DND-41 (cell line): ENCODE data around the gene INHBB.

Experiments
- EZH2 ChIP-seq: IDR thresholded peaks from 3 replicates; pipeline ENCODE4 v1.6.1; 2012; ENCODE audit warnings: borderline replicate concordance, low read depth, mild to moderate bottlenecking, moderate library complexity, low read length, inconsistent platforms; ENCODE audit not compliant: severe bottlenecking
- TF ChIP-seq, protein P1 (sequence below): IDR thresholded peaks from 2 replicates; pipeline ENCODE4 v1.5.1; 2012; ENCODE audit warnings: borderline replicate concordance, low read length, moderate library complexity, mild to moderate bottlenecking; ENCODE audit not compliant: poor library complexity, severe bottlenecking; ENCODE audit errors: extremely low read depth

DNA sequence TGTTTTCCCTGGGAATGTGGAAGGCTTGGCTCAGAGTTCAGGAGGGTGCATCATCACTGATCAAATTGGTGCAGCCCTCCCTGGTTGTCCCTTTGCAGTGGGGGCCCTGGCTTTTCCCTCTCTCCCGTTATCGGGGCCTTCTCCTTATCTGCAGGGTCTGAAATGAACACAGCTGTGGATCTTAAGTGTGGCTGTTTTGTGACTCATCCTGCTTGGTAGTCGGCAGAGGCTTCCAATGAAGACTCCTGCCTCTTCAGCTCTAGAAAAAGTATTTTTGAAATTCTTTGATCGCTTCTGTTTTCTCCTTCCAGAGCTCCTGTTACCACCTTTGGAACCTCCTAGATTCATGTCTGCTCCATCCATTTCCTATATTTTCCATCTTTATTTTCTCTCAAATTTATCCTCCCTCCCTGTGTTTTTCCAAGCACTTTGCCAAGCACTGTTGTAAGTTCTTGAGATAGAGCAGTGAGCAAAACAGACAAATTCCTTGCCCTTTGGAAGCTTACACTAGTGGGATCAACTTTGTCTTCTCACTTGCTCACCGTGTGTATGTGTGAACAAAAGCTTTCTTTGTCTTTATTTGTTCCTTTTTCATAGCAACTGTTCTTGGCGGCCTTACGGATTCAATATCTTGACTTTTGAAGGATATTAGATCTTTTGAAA is 47.6 kb upstream of the INHBB start:
- TF ChIP-seq, protein P1, sequence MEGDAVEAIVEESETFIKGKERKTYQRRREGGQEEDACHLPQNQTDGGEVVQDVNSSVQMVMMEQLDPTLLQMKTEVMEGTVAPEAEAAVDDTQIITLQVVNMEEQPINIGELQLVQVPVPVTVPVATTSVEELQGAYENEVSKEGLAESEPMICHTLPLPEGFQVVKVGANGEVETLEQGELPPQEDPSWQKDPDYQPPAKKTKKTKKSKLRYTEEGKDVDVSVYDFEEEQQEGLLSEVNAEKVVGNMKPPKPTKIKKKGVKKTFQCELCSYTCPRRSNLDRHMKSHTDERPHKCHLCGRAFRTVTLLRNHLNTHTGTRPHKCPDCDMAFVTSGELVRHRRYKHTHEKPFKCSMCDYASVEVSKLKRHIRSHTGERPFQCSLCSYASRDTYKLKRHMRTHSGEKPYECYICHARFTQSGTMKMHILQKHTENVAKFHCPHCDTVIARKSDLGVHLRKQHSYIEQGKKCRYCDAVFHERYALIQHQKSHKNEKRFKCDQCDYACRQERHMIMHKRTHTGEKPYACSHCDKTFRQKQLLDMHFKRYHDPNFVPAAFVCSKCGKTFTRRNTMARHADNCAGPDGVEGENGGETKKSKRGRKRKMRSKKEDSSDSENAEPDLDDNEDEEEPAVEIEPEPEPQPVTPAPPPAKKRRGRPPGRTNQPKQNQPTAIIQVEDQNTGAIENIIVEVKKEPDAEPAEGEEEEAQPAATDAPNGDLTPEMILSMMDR, result no peak
- TF ChIP-seq EZH2, result no peak
